Thyroid gland (tissue), 4 donors: ENCODE data around the gene AGAP2. TPM values are rescaled to one million over a fixed set of nuclear protein-coding genes. Genes with fewer than 3 reads are reported as not detected.

Source experiments
- DNase-seq, 2 donors: peaks; one replicate each; pipeline ENCODE4 v3.0.0-alpha.2; 2019
- H3K27ac ChIP-seq, 3 donors: fragments of 200-600 bp; sonication (generic); 1 replicate in 2 of 3; 2 replicates in 1 of 3; pipeline ENCODE4 v1.5.1; 2016 to 2019; ENCODE audit warnings: mild to moderate bottlenecking in 1 of 3, moderate library complexity in 1 of 3
- H3K27me3 ChIP-seq: fragments of 200-600 bp; sonication (generic); one replicate; pipeline ENCODE4 v1.5.1; 2019
- H3K36me3 ChIP-seq, 2 donors: fragments of 200-600 bp; sonication (generic); one replicate each; pipeline ENCODE4 v1.5.1; 2016 to 2019
- H3K4me1 ChIP-seq, 2 donors: fragments of 200-600 bp; sonication (generic); one replicate each; pipeline ENCODE4 v1.5.1; 2017 to 2019
- H3K4me3 ChIP-seq, 3 donors: fragments of 200-600 bp; sonication (generic); replicated peaks in 1 of 3; 1 replicate in 2 of 3; 2 replicates in 1 of 3; pipeline ENCODE4 v1.5.1; 2016; ENCODE audit warnings: mild to moderate bottlenecking in 1 of 3
- H3K9me3 ChIP-seq: fragments of 200-600 bp; sonication (generic); one replicate; pipeline ENCODE4 v1.5.1; 2017
- POLR2A ChIP-seq, 2 donors: fragments of 450-650 bp; IDR thresholded peaks; one replicate each; pipeline ENCODE4 v1.6.1; 2017; ENCODE audit warnings: antibody characterized with exemption in 2 of 2, mild to moderate bottlenecking in 2 of 2, moderate library complexity in 1 of 2
- WGBS, 2 donors: methylation state at CpG; one replicate each; pipeline ENCODE4 v1.1.5; 2017; 5-methylcytosine and 5-hydroxymethylcytosine counted together
- intact Hi-C: fragments of 100-400 bp; cut with DNase I; formaldehyde crosslinking; loops from one replicate; pipeline ENCODE4 v1.15.1; 2023
- total RNA-seq, 4 donors: library from RNA; depleted of rRNA; stranded (reverse); fragments of >200 nt; gene quantifications; one replicate each; pipeline ENCODE4 v1.2.3, GENCODE V29; 2016
- TF ChIP-seq, protein P1 (sequence below), 6 experiments: fragments of 200-600 bp in 3 of 6; fragments of 450-650 bp in 3 of 6; sonication (generic) in 3 of 6; IDR thresholded peaks; one replicate each; pipeline ENCODE4 v1.5.1; 2016 to 2019; ENCODE audit warnings: antibody characterized with exemption in 6 of 6, mild to moderate bottlenecking in 2 of 6, inconsistent platforms in 1 of 6, moderate library complexity in 1 of 6

AGAP2 gene
- total RNA-seq, 4 donors from 2014 or later: 0.45 to 1.3 (median 0.80) TPM

DNA sequence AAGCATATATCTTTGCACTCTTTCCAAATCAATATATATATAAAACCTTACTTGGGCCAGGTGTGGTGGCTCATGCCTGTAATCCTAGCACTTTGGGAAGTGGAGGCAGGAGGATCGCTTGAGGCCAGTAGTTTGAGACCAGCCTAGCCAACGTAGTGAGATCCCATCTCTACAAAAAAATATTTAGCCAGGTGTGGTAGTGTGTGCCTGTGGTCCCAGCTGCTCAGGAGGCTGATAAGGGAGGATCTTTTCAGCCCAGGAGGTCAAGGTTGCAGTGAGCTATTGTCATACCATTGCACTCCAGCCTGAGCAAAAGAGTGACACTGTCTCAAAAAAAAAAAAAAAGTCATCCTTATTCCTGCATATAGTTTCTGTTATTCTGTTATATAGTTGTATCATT is 30.2 kb downstream of the AGAP2 start:
- 98% methylated on average over 2 of the region's 2 CpGs for WGBS, 2 donors
- H3K27ac ChIP-seq: no peak overlapping the region
- DNase-seq: no peak
- no peaks in the 10 kb centered on the region for H3K9me3 ChIP-seq
- intact Hi-C loops: no loop called here
- no peaks in the 10 kb centered on the region for H3K4me1 ChIP-seq
- H3K27me3 ChIP-seq: no peaks in the 10 kb centered on the region
- peaks cover 0 to 7% of the 10 kb centered on the region in 2 donors for H3K36me3 ChIP-seq
- TF ChIP-seq POLR2A (IDR thresholded peaks at IDR 0.05): no peak
- TF ChIP-seq, protein P1, sequence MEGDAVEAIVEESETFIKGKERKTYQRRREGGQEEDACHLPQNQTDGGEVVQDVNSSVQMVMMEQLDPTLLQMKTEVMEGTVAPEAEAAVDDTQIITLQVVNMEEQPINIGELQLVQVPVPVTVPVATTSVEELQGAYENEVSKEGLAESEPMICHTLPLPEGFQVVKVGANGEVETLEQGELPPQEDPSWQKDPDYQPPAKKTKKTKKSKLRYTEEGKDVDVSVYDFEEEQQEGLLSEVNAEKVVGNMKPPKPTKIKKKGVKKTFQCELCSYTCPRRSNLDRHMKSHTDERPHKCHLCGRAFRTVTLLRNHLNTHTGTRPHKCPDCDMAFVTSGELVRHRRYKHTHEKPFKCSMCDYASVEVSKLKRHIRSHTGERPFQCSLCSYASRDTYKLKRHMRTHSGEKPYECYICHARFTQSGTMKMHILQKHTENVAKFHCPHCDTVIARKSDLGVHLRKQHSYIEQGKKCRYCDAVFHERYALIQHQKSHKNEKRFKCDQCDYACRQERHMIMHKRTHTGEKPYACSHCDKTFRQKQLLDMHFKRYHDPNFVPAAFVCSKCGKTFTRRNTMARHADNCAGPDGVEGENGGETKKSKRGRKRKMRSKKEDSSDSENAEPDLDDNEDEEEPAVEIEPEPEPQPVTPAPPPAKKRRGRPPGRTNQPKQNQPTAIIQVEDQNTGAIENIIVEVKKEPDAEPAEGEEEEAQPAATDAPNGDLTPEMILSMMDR (IDR thresholded peaks at IDR 0.05): no peak
- no peak overlapping the region for H3K4me3 ChIP-seq

DNA sequence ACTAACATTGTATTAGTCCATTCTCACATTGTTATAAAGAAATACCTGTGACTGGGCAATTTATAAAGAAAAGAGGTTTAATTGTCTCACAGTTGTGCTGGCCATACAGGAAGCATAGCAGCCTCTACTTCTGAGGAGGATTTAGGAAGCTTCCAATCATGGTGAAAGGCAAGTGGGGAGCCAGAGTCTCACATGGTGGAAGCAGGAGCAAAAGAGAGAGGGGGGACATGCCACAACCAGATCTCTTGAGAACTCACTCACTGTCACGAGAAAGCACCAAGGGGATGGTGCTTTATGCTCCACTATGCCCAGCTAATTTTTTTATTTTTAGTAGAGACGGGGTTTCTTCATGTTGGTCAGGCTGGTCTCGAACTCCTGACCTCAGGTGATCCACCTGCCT is 31.3 kb downstream of the AGAP2 start:
- intact Hi-C loops: no loop called here
- Histone ChIP-seq H3K4me1 (no peaks in the 10 kb centered on the region), H3K27ac (no peak overlapping the region), H3K27me3 (no peaks in the 10 kb centered on the region), H3K4me3 (no peak overlapping the region), H3K36me3 (peaks cover 0 to 11% of the 10 kb centered on the region in 2 donors), H3K9me3 (no peaks in the 10 kb centered on the region)
- DNase-seq: no peak
- WGBS, 2 donors: 94 to 97% methylated on average over 3 of the region's 3 CpGs
- TF ChIP-seq, protein P1 (IDR thresholded peaks at IDR 0.05): no peak

DNA sequence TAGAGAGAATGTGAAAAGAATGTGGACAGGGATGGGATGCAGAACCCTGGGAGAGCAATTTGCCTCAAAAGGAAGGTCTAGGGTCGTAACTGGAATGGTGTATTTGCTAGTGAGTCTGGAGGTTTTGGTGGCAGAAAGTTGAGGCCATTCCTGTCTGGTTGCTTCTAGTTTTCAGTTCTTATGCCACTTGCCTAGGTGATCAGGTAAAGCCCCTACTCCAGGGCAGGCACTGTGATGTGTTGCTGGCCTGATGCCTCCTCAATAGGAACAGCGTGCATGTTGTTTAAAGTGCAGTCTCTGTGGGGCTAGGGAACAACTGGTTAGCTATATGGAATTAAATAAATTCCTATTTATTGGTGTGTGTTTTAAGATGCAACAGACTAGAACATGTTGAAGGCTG is 38.2 kb downstream of the AGAP2 start:
- intact Hi-C loops: no loop called here
- H3K36me3 ChIP-seq: peaks cover 13 to 29% of the 10 kb centered on the region in 2 donors
- no peak overlapping the region for H3K4me3 ChIP-seq
- TF ChIP-seq POLR2A (IDR thresholded peaks at IDR 0.05): no peak
- TF ChIP-seq, protein P1 (IDR thresholded peaks at IDR 0.05): no peak
- no peak for DNase-seq
- H3K27ac ChIP-seq: no peak overlapping the region
- no peaks in the 10 kb centered on the region for H3K27me3 ChIP-seq
- no peaks in the 10 kb centered on the region for H3K9me3 ChIP-seq
- no peaks in the 10 kb centered on the region for H3K4me1 ChIP-seq
- WGBS, 2 donors: 95 to 99% methylated on average over 2 of the region's 2 CpGs

DNA sequence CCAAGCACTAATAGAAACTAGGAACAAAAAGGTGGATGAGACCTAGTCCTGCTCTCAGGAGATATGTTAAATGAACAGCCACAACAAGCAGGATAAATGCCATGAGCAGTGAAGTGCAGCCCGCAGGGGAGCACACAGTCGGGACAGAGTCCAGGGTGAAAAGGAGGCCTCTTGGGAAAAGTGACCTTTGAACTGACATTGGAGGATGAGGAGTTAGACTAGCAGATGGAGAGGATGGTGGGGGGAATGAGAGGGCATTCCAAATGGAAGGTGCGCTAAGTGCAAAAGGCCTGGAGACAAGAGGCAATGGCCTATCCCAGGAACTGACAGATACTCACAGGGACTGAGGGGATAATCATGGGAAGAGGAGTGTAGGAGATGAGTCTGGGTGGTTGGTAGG is 40.1 kb downstream of the AGAP2 start:
- no peaks in the 10 kb centered on the region for H3K9me3 ChIP-seq
- H3K27me3 ChIP-seq: no peaks in the 10 kb centered on the region
- H3K36me3 ChIP-seq: peaks cover 13 to 29% of the 10 kb centered on the region in 2 donors
- H3K27ac ChIP-seq: no peak overlapping the region
- WGBS, 2 donors: 91 to 92% methylated on average over 3 of the region's 3 CpGs
- intact Hi-C loops: loop anchor here (10.0 kb wide), 1 partner anchor 114 kb away; no protein-coding TSS in a partner anchor
- H3K4me1 ChIP-seq: peaks cover 7% of the 10 kb centered on the region in 2 donors
- no peak overlapping the region for H3K4me3 ChIP-seq
- TF ChIP-seq, protein P1 (IDR thresholded peaks at IDR 0.05): no peak
- TF ChIP-seq POLR2A (IDR thresholded peaks at IDR 0.05): no peak
- no peak for DNase-seq

DNA sequence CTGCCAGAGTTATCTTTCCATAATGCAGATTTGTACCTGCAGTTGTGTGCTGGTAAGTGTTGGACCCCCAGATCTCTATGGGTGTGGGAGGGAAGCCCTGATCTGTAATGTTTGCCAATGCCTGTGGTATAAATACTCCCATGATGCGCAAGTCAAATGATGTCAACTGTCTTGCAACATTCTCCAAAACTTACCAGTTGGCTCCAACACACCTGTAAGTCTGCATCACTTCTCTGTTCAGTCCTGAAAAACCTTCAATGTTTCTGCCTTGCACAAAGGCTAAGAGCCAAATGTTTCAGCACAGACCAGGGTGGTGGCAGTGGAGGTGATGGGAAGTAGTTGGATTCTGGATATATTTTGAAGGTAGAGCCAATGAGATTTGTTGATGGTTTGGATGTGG is 41.5 kb downstream of the AGAP2 start:
- Histone ChIP-seq H3K9me3 (no peaks in the 10 kb centered on the region), H3K27ac (no peak overlapping the region), H3K4me3 (no peak overlapping the region), H3K36me3 (peaks cover 13 to 24% of the 10 kb centered on the region in 2 donors), H3K27me3 (no peaks in the 10 kb centered on the region), H3K4me1 (peaks cover 7% of the 10 kb centered on the region in 2 donors)
- TF ChIP-seq, protein P1 (IDR thresholded peaks at IDR 0.05): no peak
- TF ChIP-seq POLR2A (IDR thresholded peaks at IDR 0.05): no peak
- DNase-seq: no peak
- intact Hi-C loops: loop anchor here (10.0 kb wide), 1 partner anchor 112 kb away; no protein-coding TSS in a partner anchor
- 92 to 100% methylated on average over 1 of the region's 1 CpG for WGBS, 2 donors
